COR-L47 (cell line): Measurements from ENCODE around the gene NKAIN4.

Experiments used
- DNase-seq: peaks from one replicate; lab custom pipeline; 2025; lab: John Stamatoyannopoulos, UW

NKAIN4 gene

GRCh38 chr20:63257629-63258028 is 3.4 kb upstream of the NKAIN4 start:
- no peak for DNase-seq

GRCh38 chr20:63256954-63257353 is 2.7 kb upstream of the NKAIN4 start:
- no peak for DNase-seq

DNA sequence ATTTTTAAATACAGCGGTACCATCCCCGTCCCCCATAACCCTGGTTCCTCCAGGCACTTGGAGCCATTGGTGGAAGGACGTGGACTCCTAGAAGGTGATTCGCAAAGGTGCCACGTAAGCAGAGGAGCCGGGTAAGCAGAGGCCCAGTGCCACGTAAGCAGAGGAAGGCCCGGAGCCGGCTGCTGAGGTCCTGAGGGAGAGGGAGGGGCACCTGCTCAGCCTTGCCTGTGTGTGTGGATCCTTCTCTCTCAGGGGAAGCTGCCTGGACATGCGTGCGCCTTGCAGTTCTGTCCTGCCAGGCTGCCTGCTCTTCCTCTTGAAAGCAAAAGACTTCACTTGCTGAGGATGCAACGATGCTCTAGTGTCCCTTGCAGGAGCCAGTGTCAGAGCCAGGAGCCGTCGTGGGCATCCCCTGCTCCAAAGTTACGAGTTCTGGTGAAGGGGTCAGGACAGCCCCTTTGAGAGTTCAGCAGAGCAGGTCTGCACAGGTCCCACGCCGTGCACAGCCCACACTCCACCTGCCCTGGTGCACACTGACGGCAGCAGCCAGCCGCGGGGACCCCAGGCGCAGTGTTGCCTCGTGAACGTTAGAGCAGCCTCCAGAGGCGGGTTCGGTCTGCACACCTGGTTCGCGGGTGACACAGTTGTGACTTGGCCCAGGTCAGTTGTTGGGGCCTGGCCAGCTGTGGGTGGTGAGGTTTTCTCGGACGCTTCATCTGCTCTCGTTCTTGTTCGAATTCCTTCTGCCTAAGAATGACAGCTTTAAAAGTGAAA is 1.9 kb upstream of the NKAIN4 start:
- DNase-seq: no peak

- no peak for DNase-seq
Measured at GRCh38 chr20:63254606-63255384, 532 bp upstream of the NKAIN4 start.

DNA sequence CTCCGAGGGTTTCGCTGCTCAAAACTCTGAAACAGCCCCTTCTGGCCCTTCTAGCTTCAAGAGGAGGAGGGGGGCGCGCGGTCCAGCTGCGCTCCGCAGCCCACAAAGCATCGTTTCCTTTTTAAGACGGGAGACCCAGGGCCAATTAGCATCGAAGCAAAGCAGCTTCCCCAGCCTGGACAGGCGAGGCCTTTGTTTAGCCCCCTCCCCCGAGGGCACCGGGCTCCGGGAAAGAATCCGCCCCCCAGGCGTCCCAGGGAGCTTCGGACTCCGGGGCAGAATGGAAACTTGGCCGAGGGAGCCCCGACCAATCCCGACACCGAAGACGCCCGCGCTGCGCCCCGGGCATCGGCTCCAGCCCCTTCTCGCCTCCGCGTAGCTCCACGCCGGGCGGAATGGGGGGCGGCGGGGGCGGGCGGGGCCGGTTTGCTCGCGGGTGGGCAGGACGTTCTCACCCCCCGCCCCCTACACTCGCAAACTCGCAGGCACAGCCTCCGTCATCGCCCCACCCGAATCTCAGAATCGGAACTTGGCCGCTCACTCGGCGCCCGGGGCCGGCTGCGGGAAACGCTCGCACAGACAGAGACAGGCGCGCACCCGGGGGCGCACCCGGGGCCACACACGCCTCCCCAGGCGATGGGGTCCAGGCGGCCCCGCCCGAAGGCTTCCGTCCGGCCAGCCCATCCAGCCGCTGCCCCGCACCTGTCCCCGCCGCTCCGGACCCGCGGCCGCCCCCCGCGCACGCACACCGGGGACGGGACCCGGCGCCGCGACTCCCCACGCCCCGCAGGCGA is 628 bp downstream of the NKAIN4 start:
- no peak for DNase-seq

- no peak for DNase-seq
Measured at GRCh38 chr20:63253065-63253437, 1.2 kb downstream of the NKAIN4 start.

DNA sequence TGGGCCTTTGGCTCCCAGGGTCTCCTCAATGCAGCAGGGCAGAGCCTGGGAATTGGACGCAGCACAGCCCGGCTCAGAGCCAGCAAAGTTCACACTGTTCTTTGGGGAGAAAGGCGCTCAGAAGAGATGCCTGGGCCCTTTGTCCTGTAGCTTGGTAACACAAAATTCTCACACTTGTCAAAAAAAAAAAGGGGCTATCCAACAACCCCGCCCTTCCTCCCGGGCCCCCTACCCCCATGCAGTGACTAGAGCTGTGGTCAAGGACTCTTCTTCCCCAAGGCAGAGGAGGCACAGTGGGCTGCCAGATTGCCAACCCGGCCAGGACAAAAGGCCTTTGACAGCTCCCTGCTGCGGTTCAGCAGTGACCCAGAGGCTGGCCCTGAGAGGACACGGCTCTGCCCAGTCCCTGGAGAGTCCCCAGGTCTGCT is 2.0 kb downstream of the NKAIN4 start:
- DNase-seq: no peak

GRCh38 chr20:63251350-63251749 is 2.9 kb downstream of the NKAIN4 start:
- peak; percentile 12 for DNase-seq

DNA sequence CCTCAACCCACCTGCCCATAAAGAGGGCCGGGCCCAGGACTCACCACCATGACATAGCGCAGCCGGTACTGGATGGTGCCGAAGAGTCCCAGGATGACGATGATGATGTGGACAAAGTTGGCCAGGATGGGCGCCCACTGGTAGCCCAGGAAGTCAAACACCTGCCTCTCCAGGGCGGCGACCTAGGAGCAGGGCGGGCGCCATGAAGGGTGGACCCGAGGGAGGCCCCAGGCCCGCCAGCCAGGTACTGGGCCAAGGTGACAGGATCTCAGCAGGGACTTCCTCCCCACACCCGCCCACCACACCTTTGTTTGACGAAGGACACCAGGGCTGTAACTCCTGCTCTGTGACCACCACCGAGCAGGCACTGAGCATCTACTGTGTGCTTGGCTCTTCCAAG is 4.4 kb downstream of the NKAIN4 start:
- no peak for DNase-seq

DNA sequence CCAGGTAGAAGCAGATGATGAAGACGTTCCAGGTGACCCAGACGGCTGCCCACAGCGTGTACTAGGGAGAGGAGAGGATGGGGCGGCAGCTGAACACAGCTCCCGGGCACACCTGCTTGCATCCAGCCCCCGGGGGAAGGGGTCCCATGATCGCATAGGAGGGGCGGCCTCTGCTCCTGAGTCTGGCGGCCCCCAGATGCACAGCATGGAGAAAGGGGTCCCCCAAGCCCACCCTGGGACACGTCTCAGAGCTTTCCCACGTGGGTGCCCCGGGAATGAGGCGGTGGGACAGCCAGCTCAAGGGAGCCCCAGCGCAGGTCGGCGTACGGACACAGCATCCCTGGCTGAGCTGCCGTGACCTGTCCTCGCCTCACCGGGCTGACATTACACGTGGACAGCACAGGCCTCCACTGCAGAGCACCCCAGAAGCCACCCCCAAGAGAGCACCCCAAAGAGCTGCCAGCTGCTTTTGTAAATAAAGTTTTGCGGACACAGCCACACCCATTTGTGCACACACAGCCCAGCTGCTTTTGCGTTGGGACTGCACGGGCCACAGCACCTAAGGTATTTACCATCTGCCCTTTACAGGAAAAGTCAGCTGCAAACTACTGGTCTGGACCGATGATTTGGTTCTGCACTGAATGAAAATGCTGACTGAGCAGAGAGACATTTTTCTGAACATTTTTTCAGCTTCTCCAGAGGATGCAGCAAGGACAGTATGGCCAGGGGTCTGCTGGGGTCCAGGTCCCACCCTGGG is 5.2 kb downstream of the NKAIN4 start:
- DNase-seq: no peak

- no peak for DNase-seq
Measured at GRCh38 chr20:63247671-63248228, 6.5 kb downstream of the NKAIN4 start.

DNA sequence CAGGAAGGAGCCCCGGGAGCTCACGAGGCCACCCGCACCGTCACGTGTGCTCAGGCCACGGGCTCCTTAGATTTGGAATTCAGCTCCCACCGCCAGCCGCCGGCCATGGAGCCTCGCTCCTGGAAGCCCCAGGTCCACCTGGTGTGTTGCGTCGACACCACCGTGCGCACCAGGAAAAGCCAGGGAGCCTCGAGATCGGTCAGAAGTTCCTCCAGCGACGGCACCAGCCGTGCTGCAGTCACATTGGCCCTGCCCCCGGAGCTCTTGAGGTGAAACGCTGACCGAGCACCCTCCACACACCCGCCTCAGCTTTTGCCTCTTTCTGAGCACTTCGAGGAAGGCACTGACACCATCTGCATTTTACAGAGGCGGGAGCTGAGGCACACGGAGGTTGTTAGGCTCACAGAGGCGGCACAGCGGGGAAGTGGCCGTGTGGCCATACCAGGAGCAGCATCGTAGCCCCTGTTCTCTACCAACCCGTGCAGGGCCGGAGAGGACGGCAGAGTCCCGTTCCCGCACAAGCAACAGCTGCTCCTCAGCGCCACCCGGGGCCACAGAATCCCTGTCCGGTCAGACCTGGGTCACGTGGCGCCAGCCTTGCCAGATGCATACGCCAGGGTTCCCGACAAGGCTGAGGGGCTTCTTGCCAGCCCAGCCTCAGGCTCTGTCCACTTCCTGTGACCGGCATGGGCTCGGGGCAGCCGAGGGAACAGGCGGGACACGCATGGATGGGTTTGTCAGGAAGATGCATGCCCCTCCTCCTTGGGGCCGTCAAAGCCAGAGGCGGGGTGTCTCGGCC is 7.6 kb downstream of the NKAIN4 start:
- no peak for DNase-seq

- DNase-seq: no peak
Measured at GRCh38 chr20:63244468-63244867, 9.8 kb downstream of the NKAIN4 start.

DNA sequence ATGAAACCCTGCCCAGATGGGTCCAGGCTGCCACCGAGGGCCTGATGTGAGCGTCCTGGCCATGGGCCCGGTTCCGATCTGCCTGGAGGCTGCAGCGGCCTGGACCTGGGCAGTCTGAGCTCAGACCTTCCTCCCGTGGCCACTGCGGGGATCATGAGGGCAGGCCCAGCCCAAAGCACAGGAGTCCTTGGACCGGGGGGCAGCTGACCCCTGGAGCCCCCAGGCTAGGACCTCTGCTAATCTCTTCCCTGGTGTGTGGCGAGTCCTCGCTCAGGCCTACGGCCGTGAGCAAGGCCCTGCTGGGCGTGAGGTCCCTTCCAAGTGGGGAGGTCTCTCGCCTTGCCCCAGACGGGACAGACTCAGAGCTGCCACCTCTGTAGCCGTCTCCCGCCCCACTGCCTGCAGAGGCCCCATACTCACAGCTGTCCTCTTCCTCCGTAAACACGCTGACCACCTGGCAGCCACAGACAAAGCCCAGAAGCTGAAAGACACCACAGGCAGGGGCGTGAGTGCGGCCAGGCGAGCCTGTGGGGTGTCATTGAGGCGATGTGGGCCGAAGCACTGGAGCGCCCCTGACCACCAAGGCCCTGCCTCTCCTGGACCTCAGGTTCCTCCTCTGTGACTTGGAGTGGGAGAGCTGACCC is 10.5 kb downstream of the NKAIN4 start:
- DNase-seq: no peak

- DNase-seq: no peak
Measured at GRCh38 chr20:63242736-63243135, 11.5 kb downstream of the NKAIN4 start.

DNA sequence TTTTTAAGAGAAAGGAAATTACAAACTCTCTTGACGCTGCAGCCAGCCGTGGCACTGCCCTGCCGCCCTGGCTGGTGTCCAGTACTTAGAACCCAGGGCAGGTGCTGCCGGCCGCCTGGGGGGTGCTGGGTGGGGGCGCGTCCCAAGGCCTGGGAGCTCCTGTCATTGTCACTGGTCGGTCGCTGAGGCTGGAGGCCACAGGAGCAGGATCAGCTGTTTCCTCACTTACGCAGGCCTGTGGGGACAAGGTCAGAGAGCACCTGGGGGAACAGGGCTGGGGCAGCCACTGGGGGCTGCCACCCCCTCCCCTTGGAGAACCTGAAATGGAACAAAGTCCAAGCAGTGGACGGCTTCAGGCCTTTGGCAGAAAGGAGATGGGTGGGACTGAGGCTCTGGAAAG is 13.0 kb downstream of the NKAIN4 start:
- no peak for DNase-seq

- no peak for DNase-seq
Measured at GRCh38 chr20:63240004-63240403, 14.3 kb downstream of the NKAIN4 start.

GRCh38 chr20:63239431-63239830 is 14.8 kb downstream of the NKAIN4 start:
- no peak for DNase-seq

GRCh38 chr20:63238514-63239125 is 15.6 kb downstream of the NKAIN4 start:
- DNase-seq: no peak

GRCh38 chr20:63238031-63238430 is 16.2 kb downstream of the NKAIN4 start:
- DNase-seq: no peak
